Activated CD8-positive, alpha-beta memory T cell treated with anti-CD3 and anti-CD28 coated beads, Interleukin-2, amount 10 ng/mL, durations not matched to agents 7 days and 5 days (primary cell): ENCODE data around the gene TENM4. TPM values are rescaled to one million over a fixed set of nuclear protein-coding genes. Genes with fewer than 3 reads are reported as not detected.

Source experiments
- ATAC-seq: fragments of 150-1000 bp; cut with Tn5 transposase; one replicate; pipeline ENCODE4 v1.10.0; 2021; ENCODE audit warnings: moderate library complexity
- CTCF ChIA-PET: fragments of 350-600 bp; sonication (Branson Sonifier 250); formaldehyde crosslinking; loops from one replicate; lab custom pipeline; 2021; ENCODE audit warnings: antibody characterized with exemption; lab: Charles Lee
- DNase-seq: peaks from one replicate; pipeline ENCODE4 v3.0.0-alpha.2; 2020
- H3K27ac Mint-ChIP-seq: one replicate; pipeline ENCODE4 v1.8.0; 2021; ENCODE audit warnings: mild to moderate bottlenecking, mixed read lengths
- H3K27me3 Mint-ChIP-seq: one replicate; pipeline ENCODE4 v1.8.0; 2021; ENCODE audit warnings: mixed read lengths
- H3K36me3 Mint-ChIP-seq: one replicate; pipeline ENCODE4 v1.8.0; 2021; ENCODE audit warnings: mild to moderate bottlenecking, mixed read lengths
- H3K4me1 Mint-ChIP-seq: one replicate; pipeline ENCODE4 v1.8.0; 2021; ENCODE audit warnings: mixed read lengths
- H3K4me3 Mint-ChIP-seq: one replicate; pipeline ENCODE4 v1.8.0; 2021; ENCODE audit warnings: mild to moderate bottlenecking, moderate library complexity, mixed read lengths
- H3K9me3 Mint-ChIP-seq: one replicate; pipeline ENCODE4 v1.8.0; 2022; ENCODE audit warnings: low read depth, mixed read lengths
- total RNA-seq, 2 experiments: library from RNA; stranded (reverse); gene quantifications; one replicate each; pipeline ENCODE4 v1.2.3, GENCODE V29; 2021

Gene TENM4
- total RNA-seq, 2 experiments from 2014 or later, result not detected

- no peak overlapping the region for H3K27ac Mint-ChIP-seq
- CTCF ChIA-PET, result no interaction called here
- H3K27me3 Mint-ChIP-seq, result no peaks in the 10 kb centered on the region
- DNase-seq (no peak), ATAC-seq (no peak)
- H3K4me1 Mint-ChIP-seq, result no peaks in the 10 kb centered on the region
- H3K4me3 Mint-ChIP-seq, result no peak overlapping the region
- no peaks in the 10 kb centered on the region for H3K9me3 Mint-ChIP-seq
- H3K36me3 Mint-ChIP-seq, result no peaks in the 10 kb centered on the region
These were observed 228.1 kb downstream of the TENM4 start for GRCh38 chr11:79212741-79213190.

GRCh38 chr11:79209540-79210266 is 231.1 kb downstream of the TENM4 start:
- Mint-ChIP-seq H3K27me3 (no peaks in the 10 kb centered on the region), H3K36me3 (no peaks in the 10 kb centered on the region), H3K9me3 (no peaks in the 10 kb centered on the region), H3K4me1 (no peaks in the 10 kb centered on the region), H3K4me3 (no peak overlapping the region), H3K27ac (no peak overlapping the region)
- ATAC-seq, result no peak
- CTCF ChIA-PET, result no interaction called here
- no peak for DNase-seq

GRCh38 chr11:79208126-79208525 is 232.7 kb downstream of the TENM4 start:
- Mint-ChIP-seq H3K27me3 (no peaks in the 10 kb centered on the region), H3K36me3 (no peaks in the 10 kb centered on the region), H3K27ac (no peak overlapping the region), H3K4me3 (no peak overlapping the region), H3K4me1 (no peaks in the 10 kb centered on the region), H3K9me3 (no peaks in the 10 kb centered on the region)
- no peak for ATAC-seq
- DNase-seq, result no peak
- CTCF ChIA-PET, result no interaction called here

- no peak for DNase-seq
- CTCF ChIA-PET, result no interaction called here
- H3K36me3 Mint-ChIP-seq, result no peaks in the 10 kb centered on the region
- H3K27ac Mint-ChIP-seq, result no peak overlapping the region
- no peak overlapping the region for H3K4me3 Mint-ChIP-seq
- H3K27me3 Mint-ChIP-seq, result no peaks in the 10 kb centered on the region
- H3K4me1 Mint-ChIP-seq, result no peaks in the 10 kb centered on the region
- ATAC-seq, result no peak
- H3K9me3 Mint-ChIP-seq, result no peaks in the 10 kb centered on the region
These were observed 233.9 kb downstream of the TENM4 start for GRCh38 chr11:79206951-79207350.

GRCh38 chr11:79205786-79206185 is 235.0 kb downstream of the TENM4 start:
- no peak overlapping the region for H3K4me3 Mint-ChIP-seq
- DNase-seq (no peak), ATAC-seq (no peak)
- H3K4me1 Mint-ChIP-seq, result no peaks in the 10 kb centered on the region
- H3K27ac Mint-ChIP-seq, result no peak overlapping the region
- CTCF ChIA-PET, result no interaction called here
- no peaks in the 10 kb centered on the region for H3K9me3 Mint-ChIP-seq
- H3K27me3 Mint-ChIP-seq, result no peaks in the 10 kb centered on the region
- no peaks in the 10 kb centered on the region for H3K36me3 Mint-ChIP-seq

GRCh38 chr11:79201677-79202347 is 239.0 kb downstream of the TENM4 start:
- no peaks in the 10 kb centered on the region for H3K4me1 Mint-ChIP-seq
- no peaks in the 10 kb centered on the region for H3K36me3 Mint-ChIP-seq
- ATAC-seq (no peak), DNase-seq (no peak)
- H3K9me3 Mint-ChIP-seq, result no peaks in the 10 kb centered on the region
- no peak overlapping the region for H3K27ac Mint-ChIP-seq
- H3K27me3 Mint-ChIP-seq, result no peaks in the 10 kb centered on the region
- H3K4me3 Mint-ChIP-seq, result no peak overlapping the region
- CTCF ChIA-PET, result no interaction called here

GRCh38 chr11:79200398-79201070 is 240.3 kb downstream of the TENM4 start:
- ATAC-seq (no peak), DNase-seq (no peak)
- H3K27me3 Mint-ChIP-seq, result no peaks in the 10 kb centered on the region
- no peak overlapping the region for H3K4me3 Mint-ChIP-seq
- no peak overlapping the region for H3K27ac Mint-ChIP-seq
- H3K4me1 Mint-ChIP-seq, result no peaks in the 10 kb centered on the region
- no peaks in the 10 kb centered on the region for H3K36me3 Mint-ChIP-seq
- CTCF ChIA-PET, result no interaction called here
- peaks cover 3% of the 10 kb centered on the region for H3K9me3 Mint-ChIP-seq

- DNase-seq (no peak), ATAC-seq (no peak)
- Mint-ChIP-seq H3K36me3 (no peaks in the 10 kb centered on the region), H3K4me3 (no peak overlapping the region), H3K27me3 (no peaks in the 10 kb centered on the region), H3K9me3 (peaks cover 3% of the 10 kb centered on the region), H3K4me1 (no peaks in the 10 kb centered on the region), H3K27ac (no peak overlapping the region)
- CTCF ChIA-PET, result no interaction called here
These were observed 241.0 kb downstream of the TENM4 start for GRCh38 chr11:79199729-79200354.

- H3K9me3 Mint-ChIP-seq, result peaks cover 5% of the 10 kb centered on the region
- H3K36me3 Mint-ChIP-seq, result no peaks in the 10 kb centered on the region
- CTCF ChIA-PET, result no interaction called here
- H3K4me3 Mint-ChIP-seq, result no peak overlapping the region
- no peak for DNase-seq
- ATAC-seq, result no peak
- no peaks in the 10 kb centered on the region for H3K27me3 Mint-ChIP-seq
- H3K27ac Mint-ChIP-seq, result no peak overlapping the region
- H3K4me1 Mint-ChIP-seq, result no peaks in the 10 kb centered on the region
These were observed 242.0 kb downstream of the TENM4 start for GRCh38 chr11:79198898-79199250.

GRCh38 chr11:79198203-79198897 is 242.5 kb downstream of the TENM4 start:
- no peak overlapping the region for H3K4me3 Mint-ChIP-seq
- H3K4me1 Mint-ChIP-seq, result no peaks in the 10 kb centered on the region
- no peak overlapping the region for H3K27ac Mint-ChIP-seq
- ATAC-seq (no peak), DNase-seq (no peak)
- no peaks in the 10 kb centered on the region for H3K36me3 Mint-ChIP-seq
- H3K27me3 Mint-ChIP-seq, result no peaks in the 10 kb centered on the region
- CTCF ChIA-PET, result no interaction called here
- H3K9me3 Mint-ChIP-seq, result peaks cover 5% of the 10 kb centered on the region

GRCh38 chr11:79196950-79197349 is 243.9 kb downstream of the TENM4 start:
- no peaks in the 10 kb centered on the region for H3K4me1 Mint-ChIP-seq
- no peak overlapping the region for H3K4me3 Mint-ChIP-seq
- H3K27ac Mint-ChIP-seq, result no peak overlapping the region
- ATAC-seq (no peak), DNase-seq (no peak)
- H3K9me3 Mint-ChIP-seq, result peaks cover 5% of the 10 kb centered on the region
- no peaks in the 10 kb centered on the region for H3K27me3 Mint-ChIP-seq
- no peaks in the 10 kb centered on the region for H3K36me3 Mint-ChIP-seq
- CTCF ChIA-PET, result no interaction called here

- CTCF ChIA-PET, result no interaction called here
- no peak overlapping the region for H3K27ac Mint-ChIP-seq
- DNase-seq, result no peak
These were observed 245.6 kb downstream of the TENM4 start for GRCh38 chr11:79195209-79195608.

GRCh38 chr11:79193663-79194310 is 247.0 kb downstream of the TENM4 start:
- no peak for ATAC-seq
- H3K27me3 Mint-ChIP-seq, result no peaks in the 10 kb centered on the region
- H3K4me3 Mint-ChIP-seq, result no peak overlapping the region
- DNase-seq, result no peak
- no peaks in the 10 kb centered on the region for H3K4me1 Mint-ChIP-seq
- CTCF ChIA-PET, result no interaction called here
- no peaks in the 10 kb centered on the region for H3K36me3 Mint-ChIP-seq
- no peak overlapping the region for H3K27ac Mint-ChIP-seq
- H3K9me3 Mint-ChIP-seq, result peaks cover 5% of the 10 kb centered on the region

More at GRCh38 chr11:79195209-79195608, 245.6 kb downstream of the TENM4 start:
- Mint-ChIP-seq H3K27me3 (no peaks in the 10 kb centered on the region), H3K4me3 (no peak overlapping the region), H3K36me3 (no peaks in the 10 kb centered on the region), H3K4me1 (no peaks in the 10 kb centered on the region), H3K9me3 (peaks cover 5% of the 10 kb centered on the region)
- ATAC-seq, result no peak
